NOMO-1 treated with dmso at 0.1 percent for 144 hours (cell line): Measurements from ENCODE around the gene DBN1.
A peak's percentile ranks its signal among the peaks of the same experiment; 100 is the strongest.

Experiments used
- DNase-seq: peaks from one replicate; lab custom pipeline; 2025; ENCODE audit not compliant: unreplicated experiment; lab: John Stamatoyannopoulos, UW

DBN1 gene

GRCh38 chr5:177475563-177476427 is 2.4 kb upstream of the DBN1 start:
- DNase-seq, result no peak

DNA sequence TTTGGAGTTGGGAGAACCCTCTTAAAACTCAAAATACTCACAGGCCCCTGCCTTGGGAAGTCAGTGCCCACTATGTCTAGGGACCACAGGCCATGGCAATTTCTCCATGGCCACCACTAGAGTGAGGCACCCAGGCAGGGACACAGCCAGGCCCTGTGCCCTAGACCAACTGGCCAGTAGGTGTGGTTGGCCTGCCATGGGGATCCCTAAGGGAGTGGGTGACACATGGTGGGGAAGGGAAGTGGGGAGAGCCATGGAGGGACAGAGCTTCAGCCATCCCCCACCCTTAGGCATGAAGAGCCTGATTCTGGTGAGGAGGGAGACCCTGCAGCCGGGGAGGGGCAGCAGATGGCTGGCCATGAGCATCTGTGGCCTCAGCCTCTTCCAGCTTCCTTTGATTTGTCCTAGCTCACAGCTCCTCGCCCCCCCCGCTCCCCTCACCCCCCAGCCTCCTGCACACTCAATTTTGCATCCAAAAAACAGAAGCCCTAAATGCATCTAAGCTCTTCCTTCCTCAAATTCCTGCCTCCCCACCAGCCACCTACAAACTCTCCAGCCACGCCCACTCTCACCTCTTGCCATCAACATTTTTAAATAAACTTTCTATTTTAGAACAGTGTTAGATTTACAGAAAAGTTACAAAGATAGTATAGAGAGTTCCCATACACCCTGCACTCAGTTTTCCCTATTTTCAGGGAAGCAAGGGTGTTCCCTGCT is 1.6 kb upstream of the DBN1 start:
- DNase-seq, result peak; percentile 42

DNA sequence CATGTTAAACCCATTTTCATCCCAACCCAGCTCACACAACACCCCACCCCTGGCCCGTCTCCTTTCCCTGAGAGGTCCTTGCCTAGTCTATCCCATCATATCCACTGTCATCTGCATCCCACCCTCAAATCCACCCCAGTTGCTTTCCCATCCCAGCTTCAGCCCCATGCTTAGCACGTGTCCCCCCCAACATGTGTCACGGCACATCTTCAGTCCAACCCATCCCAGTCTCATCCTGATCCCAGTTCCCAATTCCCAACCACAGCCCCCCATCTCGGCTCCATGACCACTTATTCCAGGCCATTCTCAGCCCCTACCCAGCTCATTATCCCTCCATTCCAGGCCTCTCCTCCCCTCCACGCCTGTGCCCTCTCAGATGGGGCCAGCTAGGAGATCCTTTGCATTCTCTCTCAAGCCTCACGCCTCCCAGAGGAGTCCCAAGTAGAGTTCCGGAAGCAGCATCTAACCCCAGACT is 605 bp upstream of the DBN1 start:
- no peak for DNase-seq

DNA sequence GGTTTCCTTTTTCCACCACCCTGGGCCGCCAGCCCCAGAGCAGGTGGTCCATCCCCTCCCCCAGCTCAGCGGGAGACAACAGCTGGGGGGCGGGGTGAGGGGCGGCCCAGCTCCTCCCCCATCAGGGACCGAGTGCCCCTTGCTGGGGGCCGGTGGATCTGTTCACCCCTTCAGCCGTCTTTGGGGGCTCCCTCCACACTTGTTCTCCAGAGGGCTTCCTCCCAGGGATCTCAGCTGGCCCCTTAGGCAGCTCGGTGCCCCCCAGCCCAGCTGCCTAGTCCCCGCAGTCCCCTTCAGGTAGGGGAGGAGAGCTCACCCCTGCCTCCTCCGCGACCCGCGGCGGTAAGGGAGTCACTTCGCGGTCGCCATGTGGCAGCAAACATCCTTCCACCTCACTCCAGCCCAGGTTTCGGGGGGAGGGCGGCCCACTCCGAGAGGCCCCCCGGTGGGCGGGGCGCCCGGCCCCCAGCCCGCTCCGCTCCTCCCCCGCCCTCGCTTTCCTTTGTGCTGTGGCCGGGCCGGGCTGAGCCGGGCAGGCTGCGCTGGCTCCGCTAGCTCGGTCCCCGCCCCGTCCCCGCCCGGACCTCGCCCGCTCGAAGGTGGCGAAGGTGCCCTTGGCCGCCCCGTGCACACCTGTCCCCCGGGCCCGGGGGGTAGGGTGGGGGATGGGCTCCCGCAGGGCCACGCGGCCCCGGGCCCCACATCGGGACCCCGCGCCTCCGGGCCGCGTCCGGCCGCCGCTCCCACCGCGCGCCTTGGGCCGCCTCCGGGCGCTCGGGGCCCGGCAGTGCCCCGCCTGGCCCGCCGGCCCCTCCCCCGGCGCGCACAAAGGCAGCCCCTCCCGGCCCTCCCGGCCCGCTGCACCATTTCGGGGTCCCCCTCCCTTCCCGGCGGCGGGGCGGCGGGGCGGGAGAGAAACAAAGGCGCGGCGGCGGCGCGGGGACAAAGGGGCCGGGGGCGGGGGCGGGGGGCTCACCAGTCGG is 683 bp downstream of the DBN1 start:
- DNase-seq, result no peak

DNA sequence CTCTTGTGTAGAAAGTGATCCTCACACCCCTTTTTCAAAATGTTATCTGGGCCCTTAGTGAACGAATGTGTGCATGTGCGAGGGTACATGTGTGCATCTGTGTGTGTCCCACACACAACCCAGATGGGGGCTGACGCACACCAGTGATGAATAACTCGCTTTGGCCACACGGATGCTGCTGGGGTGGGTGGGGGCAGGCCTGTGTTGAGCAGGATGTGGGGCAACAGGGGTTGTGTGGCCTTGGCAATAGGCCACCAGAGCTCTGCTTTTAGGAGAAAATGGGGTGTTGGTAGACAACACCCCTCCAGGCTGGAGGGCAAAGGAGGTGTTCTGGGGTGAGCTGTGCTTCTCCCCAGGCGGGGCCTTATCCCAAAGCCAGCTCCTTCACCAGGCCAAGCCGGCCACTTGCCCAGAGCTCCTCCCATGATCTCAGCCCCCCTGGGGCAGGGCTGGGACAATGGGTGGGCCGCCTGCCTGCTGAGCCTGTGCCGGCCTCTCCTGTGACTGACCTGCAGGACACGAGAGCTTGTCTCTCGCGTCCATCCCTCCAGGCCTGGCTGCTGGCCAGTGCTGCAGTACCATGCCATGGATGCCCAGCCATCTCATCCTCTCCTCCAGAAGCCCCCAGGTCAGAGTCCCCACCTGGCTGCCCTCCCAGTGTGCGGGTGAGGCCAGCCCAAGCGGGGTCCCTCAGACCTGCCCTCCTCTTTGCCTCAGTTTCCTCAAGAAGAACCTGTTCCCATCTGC is 1.7 kb downstream of the DBN1 start:
- DNase-seq, result no peak

- no peak for DNase-seq
These were observed 2.5 kb downstream of the DBN1 start for GRCh38 chr5:177470759-177471536.

GRCh38 chr5:177469750-177470525 is 3.5 kb downstream of the DBN1 start:
- no peak for DNase-seq

DNA sequence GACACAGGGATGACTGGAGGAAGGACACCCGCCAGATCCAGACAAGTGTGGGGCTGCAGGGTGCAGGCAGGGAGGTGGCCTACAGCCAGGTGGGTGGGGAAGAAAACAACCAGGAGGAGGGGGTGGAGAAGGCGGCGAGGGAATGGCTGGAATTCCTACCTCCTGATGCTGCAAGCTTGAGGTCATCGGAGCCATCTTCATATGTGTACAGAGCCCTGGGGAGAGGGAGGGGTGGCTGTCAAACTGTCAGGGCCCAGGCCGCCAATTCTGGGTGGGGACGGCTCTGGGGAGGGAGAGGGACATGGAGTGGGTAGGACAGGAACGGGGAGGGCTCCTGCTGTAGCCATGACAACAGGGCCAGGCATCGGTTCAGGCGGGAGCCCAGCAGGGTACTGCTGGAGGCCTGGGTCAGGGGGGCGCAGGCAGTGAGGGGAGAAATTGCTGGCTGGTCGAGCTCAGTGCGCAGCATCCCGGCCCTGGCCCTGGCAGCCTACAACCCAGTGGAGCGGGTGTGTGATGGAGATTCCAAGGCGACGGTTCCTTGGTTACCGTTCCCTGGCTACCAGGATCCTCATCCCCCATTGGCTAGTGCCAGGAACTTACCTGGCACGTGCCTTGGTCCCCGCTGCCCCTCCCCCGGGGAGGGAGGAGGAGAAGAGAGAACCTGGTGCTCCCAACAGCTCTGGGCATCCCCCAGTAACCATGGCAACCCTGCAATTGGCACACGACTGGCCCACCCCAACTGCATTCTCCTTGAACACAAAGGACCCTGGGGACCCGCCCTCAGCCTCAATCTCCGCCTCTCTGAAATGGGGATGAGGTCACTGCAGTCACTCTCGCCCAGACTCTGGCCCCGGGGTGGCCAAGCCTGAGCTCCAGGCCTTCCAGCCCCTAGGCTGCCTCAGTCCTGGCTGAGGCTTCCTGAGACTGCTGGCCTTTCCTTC is 4.5 kb downstream of the DBN1 start:
- no peak for DNase-seq

GRCh38 chr5:177468329-177468684 is 5.1 kb downstream of the DBN1 start:
- no peak for DNase-seq

- DNase-seq, result no peak
These were observed 6.0 kb downstream of the DBN1 start for GRCh38 chr5:177467436-177467835.

DNA sequence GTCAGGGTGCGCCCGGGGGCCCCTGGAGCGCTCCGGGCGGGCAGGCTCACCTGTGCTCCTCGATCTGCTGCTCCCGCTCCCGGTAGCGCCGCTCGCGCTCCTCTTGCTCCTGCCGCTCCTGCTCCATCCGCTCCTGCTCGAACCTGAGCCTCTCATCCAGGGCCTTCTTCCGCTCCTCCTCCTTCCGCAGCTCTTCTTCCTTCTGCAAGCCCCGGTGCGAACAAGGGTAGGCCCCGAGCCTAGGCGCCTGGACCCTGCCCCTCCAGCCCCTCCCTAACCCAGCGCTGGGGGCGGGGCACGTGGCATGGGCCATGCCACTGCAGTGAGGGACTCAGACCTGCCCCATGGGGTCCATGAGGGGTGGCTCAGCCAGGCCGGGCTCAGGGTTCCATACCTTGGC is 6.6 kb downstream of the DBN1 start:
- DNase-seq, result no peak

GRCh38 chr5:177465044-177465443 is 8.4 kb downstream of the DBN1 start:
- no peak for DNase-seq

DNA sequence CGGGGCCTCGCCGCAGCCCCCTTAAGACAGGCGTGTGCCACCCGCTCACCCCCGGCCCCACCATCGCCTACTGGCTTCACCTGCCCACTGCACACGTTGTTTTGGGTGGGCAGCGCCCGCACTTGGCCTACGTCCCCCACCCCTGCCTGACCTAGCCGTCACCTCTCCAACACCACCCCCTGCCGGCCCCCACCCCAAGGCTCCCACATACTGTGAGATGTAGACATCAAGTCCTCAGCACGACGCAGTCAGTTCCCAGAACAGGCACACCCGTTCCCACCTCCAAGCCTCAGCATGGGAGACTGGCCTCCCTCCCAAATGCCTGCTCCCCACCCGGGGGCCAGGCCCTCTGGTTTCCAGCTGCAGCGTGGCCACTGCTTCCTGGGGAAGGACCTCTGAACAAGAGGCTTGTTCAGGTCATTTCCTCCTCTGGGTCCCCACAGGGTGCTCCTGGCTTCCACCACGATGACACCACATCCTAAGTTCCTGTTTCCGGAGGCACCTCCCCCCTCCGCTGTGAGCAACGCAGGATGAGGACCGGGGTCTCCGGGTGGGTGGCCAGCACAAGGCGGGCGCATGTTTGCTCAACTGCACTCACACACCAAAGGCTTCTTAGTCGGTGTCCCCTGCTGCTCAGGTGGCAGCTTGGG is 11.3 kb downstream of the DBN1 start:
- peak; percentile 29 for DNase-seq

DNA sequence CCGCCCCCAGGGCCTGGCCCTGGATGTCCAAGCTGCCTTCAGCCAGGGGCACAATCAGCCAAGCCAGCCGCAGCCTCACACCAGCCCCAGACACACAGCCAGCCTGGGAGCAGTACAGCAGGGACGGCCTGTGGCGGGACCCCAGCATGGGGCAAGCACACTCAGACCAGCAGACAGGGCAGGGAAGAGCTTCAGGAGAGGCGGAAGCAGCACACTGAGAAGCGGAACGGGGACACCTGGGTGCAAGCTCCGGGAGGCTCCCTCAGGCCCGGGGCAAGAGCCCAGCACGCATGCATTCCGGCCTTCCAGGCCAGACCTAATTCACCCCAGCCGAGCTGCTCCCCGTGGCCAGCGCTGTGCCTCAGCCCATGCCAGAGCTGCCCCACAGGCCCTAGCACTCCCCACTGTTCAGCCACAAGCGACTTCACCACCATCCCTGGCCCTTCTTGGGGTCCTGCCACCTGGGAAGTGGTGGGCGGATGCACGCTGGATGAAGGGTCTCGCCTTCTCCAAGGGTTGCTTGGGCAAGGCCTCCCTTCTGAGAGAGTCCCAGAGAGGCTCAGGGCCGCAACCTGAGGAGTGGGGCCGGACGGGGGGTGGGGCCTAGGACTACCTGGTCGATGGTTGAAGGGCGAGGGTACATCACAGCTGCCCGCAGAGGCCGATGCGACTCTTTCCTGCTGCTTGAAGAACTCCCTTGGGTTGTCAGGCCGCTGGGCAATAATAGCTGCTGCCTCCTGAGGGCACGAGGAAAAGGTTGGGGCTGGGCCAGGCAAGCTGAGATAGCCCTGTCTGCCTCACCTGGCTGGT is 13.4 kb downstream of the DBN1 start:
- DNase-seq, result no peak

GRCh38 chr5:177459357-177459756 is 14.1 kb downstream of the DBN1 start:
- DNase-seq, result no peak

- DNase-seq, result no peak
These were observed 14.5 kb downstream of the DBN1 start for GRCh38 chr5:177458912-177459350.
